HK-2 (cell line): ENCODE data around the gene LIFR.

ENCODE experiments used
- DNase-seq: peaks from one replicate; pipeline ENCODE4 v3.0.0-alpha.2; 2018; ENCODE audit not compliant: unreplicated experiment

LIFR gene

DNA sequence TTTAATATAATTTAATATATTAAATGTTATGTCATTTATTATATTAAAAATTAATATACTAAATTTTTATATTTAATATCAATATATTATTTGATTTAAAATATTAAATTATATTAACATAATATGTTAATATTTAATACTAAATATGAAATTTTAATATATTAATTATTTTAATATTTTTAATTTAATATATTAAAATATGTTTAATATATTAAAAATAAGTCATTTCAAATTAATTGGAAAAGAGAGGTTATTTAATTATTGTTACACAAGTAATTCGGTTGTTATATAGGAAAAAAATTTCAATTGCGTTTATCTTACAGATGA, 114.2 kb downstream of the LIFR start:
- no peak for DNase-seq

DNA sequence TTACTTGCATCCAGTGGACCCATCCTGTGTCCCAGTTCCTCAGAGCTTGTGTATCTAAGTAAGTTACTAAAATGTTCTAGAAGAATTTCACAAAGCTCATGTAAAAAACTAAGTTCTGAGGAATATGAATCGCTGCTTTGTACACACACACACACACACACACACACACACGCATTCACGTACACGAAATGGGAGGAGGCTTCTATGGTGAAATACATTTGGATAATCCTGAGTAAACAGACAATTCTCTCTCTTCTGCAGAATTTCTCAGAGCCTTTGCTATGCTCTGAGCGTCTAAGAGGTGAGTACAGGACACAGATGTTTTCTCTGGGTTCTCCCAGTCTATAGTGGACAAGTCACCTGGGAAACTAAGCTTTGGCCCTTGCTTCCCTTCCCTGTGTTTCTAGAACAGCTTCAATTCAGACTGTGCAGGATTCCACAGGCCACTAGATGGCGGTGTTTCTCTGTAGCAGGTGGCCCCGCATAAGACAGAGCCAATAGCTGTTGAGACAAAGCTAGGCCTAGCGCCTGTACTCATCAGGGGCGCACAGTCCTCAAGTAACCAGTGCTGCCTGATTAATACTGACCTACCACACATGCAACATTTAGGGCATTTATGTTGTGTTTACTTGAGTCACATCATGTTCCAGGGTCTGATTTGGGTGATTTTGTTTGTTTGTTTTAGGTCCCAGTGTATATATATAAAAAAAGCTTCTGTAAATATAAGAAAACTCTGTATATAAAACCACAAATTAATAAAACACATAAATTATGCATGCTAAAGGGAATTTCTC, 114.8 kb downstream of the LIFR start:
- peak; percentile 87 for DNase-seq

DNA sequence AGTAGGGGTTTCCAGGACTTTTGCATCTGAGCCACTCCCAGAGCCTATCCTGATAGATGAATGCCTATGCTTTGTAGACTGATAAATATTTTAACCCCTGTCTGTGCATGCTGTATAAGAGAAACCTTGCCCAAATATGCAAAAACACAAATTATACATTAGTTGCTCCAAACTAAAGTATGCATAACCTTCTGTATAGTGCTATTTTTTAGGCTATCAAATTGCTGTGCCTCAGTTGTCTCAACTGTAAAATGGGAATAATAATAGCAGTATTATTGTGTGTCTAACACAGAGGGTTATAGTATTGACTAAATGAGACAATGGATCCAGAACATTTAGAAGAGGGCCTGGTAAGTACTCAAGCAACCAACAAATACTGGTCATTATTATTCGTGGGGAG, 117.7 kb downstream of the LIFR start:
- no peak for DNase-seq

DNA sequence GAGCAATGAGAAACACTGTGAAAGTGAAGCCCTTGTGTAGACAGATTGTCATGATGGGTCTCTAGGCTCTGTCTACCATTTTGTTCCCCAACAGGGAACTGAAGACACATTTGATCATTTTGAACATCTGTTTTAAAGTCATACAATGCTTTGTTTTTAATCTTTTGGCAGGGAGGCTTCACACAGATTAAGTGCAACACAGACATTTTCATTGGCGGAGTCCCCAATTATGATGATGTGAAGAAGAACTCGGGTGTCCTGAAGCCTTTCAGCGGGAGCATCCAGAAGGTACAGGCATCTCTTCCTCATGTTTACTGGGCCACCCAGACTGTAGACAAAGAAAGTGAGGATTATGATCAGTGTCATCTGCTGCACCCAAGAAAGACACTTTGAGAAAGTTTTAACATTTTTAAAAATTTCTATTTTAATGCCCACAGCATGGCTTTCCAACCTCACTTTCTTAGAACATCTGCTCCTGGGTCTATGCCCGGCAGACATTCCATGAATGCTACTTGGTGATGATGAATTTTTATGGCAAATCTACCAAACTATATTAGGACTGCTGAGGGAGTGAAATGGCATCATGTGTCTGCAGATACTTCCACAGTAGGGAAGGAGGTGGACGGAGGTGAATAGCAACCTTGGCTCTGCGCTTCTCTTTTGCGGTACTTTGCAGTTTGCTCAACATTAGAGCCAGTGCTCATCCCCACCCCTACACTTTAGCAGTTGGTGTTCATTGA, 121.3 kb downstream of the LIFR start:
- no peak for DNase-seq

DNA sequence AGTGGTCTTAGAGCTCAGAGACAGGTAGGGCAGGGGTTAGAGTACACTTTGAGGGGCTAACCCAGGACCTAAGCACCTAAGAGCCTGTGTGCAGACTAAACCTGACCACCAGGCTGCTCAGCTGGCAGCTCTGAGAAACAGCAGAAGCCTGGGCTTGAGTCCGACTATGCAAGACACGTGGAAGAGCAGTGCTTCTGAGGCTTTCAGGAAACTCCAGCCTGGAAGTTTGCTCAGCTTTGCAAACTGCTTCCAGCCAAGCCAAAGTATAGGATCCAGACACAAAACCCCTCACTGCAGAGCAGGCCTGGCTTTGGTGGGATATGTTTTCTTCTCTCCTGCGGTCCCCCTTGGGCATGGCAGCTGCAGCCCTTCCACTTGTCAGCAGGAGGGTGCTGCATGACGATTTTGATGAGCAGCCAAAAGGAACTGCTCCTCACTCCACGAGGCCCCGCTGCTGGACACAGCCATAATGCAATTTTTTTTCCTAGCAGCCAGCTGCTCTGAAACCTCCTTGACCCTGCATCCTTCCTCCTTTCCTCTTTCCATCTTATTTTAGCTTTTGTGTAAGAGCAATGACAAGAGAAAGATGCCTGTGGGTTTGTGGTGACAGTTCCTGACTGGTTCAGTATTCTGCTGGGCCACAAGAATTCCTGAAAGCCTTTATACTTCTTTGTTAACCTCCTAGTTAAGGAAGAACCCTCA, 123.1 kb downstream of the LIFR start:
- DNase-seq = no peak

DNA sequence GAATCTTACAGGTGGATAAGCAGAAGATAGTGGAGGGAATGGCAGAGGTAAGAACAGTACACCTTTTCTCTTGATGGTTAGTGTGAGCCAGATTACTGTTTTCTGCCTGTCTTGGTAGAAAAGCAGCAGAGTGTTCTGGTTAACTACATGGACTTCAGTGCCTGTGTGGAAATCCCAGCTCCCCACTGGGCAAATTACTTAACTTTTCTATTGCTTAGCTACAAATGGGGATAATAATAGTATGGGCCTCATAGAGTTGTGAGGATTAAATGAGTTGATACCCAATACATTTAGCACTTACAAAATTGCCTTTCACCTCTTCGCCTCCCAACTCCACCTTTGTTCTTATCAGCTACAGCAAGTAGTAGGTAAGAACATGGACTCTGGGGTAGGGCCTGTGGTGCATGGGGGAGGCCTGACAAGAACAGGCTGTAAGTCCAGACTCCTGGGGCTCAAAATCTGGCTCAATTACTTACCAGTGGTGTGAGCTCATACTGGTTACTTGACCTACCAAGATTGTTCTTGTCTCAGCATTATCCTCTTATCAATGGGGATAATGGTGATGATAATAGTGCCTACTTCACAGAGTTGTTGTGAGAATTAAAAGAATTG, 125.1 kb downstream of the LIFR start:
- no peak for DNase-seq

DNA sequence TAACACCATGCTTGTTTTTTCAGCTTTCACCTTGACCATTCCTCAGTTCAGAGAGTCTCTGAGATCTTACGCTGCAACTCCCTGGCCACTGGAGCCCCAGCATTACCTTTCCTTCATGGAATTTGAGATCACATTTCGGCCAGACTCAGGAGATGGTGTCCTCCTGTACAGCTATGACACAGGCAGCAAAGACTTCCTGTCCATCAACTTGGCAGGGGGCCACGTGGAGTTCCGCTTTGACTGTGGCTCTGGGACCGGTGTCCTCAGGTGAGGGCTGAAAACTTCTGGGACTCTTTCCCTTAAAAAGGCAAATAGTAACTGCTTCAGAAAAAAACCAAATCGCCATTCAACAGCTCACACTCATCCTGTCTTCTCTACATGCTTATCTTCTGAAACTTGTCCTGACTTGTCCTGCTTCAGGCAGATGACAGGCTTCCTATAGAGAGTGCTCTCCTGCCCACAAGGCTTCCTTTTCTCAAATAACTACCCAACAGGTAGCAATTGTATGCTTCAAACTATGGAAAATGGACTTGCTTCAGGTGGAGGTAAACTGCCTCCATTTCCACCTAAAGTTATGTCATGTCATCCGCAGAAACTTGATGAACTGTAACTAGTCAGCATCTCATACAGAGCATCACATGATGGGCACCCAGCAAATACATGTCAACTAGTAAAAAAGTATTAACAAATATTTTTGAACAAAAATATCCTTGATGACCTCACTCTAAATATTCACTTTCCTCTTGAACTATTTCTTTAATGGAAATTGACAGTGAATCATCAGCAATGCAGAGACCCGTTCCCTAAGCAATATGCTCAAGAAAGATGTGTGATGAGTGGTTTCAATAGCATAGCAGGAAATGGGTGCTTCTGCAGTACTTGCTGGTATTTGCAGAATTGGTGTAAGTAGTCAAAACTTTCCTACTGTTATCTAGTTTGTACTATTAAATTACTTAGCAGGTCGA, 129.2 kb downstream of the LIFR start:
- DNase-seq = no peak

DNA sequence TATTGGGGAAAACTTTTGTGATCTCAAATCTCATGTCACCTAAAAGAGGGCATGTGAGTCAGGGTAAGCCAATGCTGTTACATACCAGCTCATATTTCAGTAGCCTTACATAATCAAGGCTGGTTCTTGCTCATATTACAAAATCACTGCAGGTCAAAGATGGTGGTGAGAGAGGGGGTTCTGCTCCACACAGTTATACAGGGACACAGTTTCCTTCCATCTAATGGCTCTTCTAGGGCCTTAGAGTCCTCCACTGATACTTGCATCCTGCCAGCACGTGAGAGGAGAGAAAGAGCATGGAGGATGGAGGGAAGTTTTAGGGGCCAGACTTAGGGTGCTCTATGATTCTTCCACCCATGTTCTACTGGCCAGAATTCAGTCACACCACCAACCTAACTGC, 130.0 kb downstream of the LIFR start:
- no peak for DNase-seq
